HEK293 (cell line): Measurements from ENCODE around the gene ZFP3.

Source experiments
- CTCF ChIA-PET: fragments of 350-600 bp; formaldehyde crosslinking; extraction: SDS; loops from one replicate; lab custom pipeline; 2021; ENCODE audit warnings: antibody characterized with exemption; lab: Yijun Ruan, JAX
- POLR2A ChIA-PET: fragments of 300-600 bp; formaldehyde crosslinking; extraction: SDS; loops from one replicate; lab custom pipeline; 2020; ENCODE audit warnings: antibody characterized with exemption, inconsistent platforms; lab: Yijun Ruan, JAX
- H3K27ac ChIP-seq: fragments of 200-500 bp; sonication (Bioruptor generic); 2 replicates; pipeline ENCODE4 v1.5.1; 2014; ENCODE audit warnings: low read depth, low read length, control low read depth, inconsistent platforms; ENCODE audit errors: extremely low read depth
- H3K36me3 ChIP-seq, 2 experiments: fragments of 200-500 bp in 1 of 2; sonication (Bioruptor generic) in 1 of 2; 1 replicate in 1 of 2; 2 replicates in 1 of 2; pipeline ENCODE4 v1.5.1; 2014 to 2017; ENCODE audit warnings: inconsistent platforms in 2 of 2, low read length in 2 of 2; ENCODE audit not compliant: control insufficient read depth in 2 of 2, insufficient read depth in 1 of 2
- H3K4me1 ChIP-seq: fragments of 200-500 bp; sonication (Bioruptor generic); 2 replicates; pipeline ENCODE4 v1.5.1; 2014; ENCODE audit warnings: mild to moderate bottlenecking, low read length, inconsistent platforms; ENCODE audit not compliant: control insufficient read depth, insufficient read depth
- H3K4me3 ChIP-seq: 2 replicates; pipeline ENCODE4 v1.5.1; 2011; ENCODE audit warnings: low read depth, mild to moderate bottlenecking, control low read depth, low read length, moderate library complexity
- H3K9me3 ChIP-seq: fragments of 200-500 bp; sonication (Bioruptor generic); 2 replicates; pipeline ENCODE4 v1.5.1; 2014; ENCODE audit warnings: low read depth, low read length, inconsistent platforms; ENCODE audit not compliant: control insufficient read depth, insufficient read depth
- GLIS1 ChIP-seq: fragments of 450-650 bp; formaldehyde crosslinking; IDR thresholded peaks from 2 replicates; pipeline ENCODE4 v1.5.1; 2016; ENCODE audit warnings: missing biosample characterization, missing genetic modification characterization
- HOXD13 ChIP-seq: sonication (generic); formaldehyde crosslinking; IDR thresholded peaks from 2 replicates; pipeline ENCODE4 v1.8.0; 2022; ENCODE audit warnings: missing genetic modification reagents, borderline replicate concordance
- OVOL3 ChIP-seq: fragments of 450-650 bp; formaldehyde crosslinking; IDR thresholded peaks from 2 replicates; pipeline ENCODE4 v1.5.1; 2016; ENCODE audit warnings: missing biosample characterization, missing genetic modification characterization
- RBAK ChIP-seq: fragments of 450-650 bp; formaldehyde crosslinking; IDR thresholded peaks from 2 replicates; pipeline ENCODE4 v1.5.1; 2016; ENCODE audit warnings: missing biosample characterization, missing genetic modification characterization
- SETDB1 ChIP-seq: IDR thresholded peaks from one replicate; pipeline ENCODE4 v1.6.1; 2017; ENCODE audit warnings: mild to moderate bottlenecking, low read length, moderate library complexity, mixed read lengths; ENCODE audit not compliant: insufficient read length
- ZBTB1 ChIP-seq: fragments of 450-650 bp; formaldehyde crosslinking; IDR thresholded peaks from 2 replicates; pipeline ENCODE4 v1.5.1; 2016; ENCODE audit warnings: missing biosample characterization, missing genetic modification characterization
- ZBTB21 ChIP-seq: fragments of 450-650 bp; formaldehyde crosslinking; IDR thresholded peaks from 2 replicates; pipeline ENCODE4 v1.5.1; 2017; ENCODE audit warnings: missing biosample characterization, missing genetic modification characterization
- ZBTB48 ChIP-seq: fragments of 450-650 bp; formaldehyde crosslinking; IDR thresholded peaks from 2 replicates; pipeline ENCODE4 v1.5.1; 2016; ENCODE audit warnings: missing biosample characterization, missing genetic modification characterization
- ZBTB6 ChIP-seq: fragments of 450-650 bp; formaldehyde crosslinking; IDR thresholded peaks from 2 replicates; pipeline ENCODE4 v1.5.1; 2017; ENCODE audit warnings: missing biosample characterization, missing genetic modification characterization
- ZEB2 ChIP-seq: fragments of 450-650 bp; formaldehyde crosslinking; IDR thresholded peaks from 2 replicates; pipeline ENCODE4 v1.5.1; 2016; ENCODE audit warnings: missing biosample characterization, missing genetic modification characterization
- ZNF16 ChIP-seq: fragments of 450-650 bp; formaldehyde crosslinking; IDR thresholded peaks from 2 replicates; pipeline ENCODE4 v1.5.1; 2016; ENCODE audit warnings: low read depth, missing biosample characterization, missing genetic modification characterization
- ZNF223 ChIP-seq: fragments of 450-650 bp; formaldehyde crosslinking; IDR thresholded peaks from 2 replicates; pipeline ENCODE4 v1.5.1; 2016; ENCODE audit warnings: missing biosample characterization, missing genetic modification characterization
- ZNF362 ChIP-seq: fragments of 450-650 bp; formaldehyde crosslinking; IDR thresholded peaks from 2 replicates; pipeline ENCODE4 v1.5.1; 2016; ENCODE audit warnings: missing biosample characterization, missing genetic modification characterization
- ZNF514 ChIP-seq: fragments of 450-650 bp; formaldehyde crosslinking; IDR thresholded peaks from 2 replicates; pipeline ENCODE4 v1.5.1; 2016; ENCODE audit warnings: missing biosample characterization, missing genetic modification characterization
- ZNF518A ChIP-seq: fragments of 450-650 bp; formaldehyde crosslinking; conservative IDR thresholded peaks from 2 replicates; pipeline ENCODE4 v1.5.1; 2016; ENCODE audit warnings: low read depth, missing biosample characterization, missing genetic modification characterization
- ZNF596 ChIP-seq: fragments of 450-650 bp; IDR thresholded peaks from 2 replicates; pipeline ENCODE4 v1.5.0; 2018; ENCODE audit warnings: missing biosample characterization, mild to moderate bottlenecking, missing genetic modification characterization, moderate library complexity
- ZNF692 ChIP-seq: fragments of 450-650 bp; formaldehyde crosslinking; IDR thresholded peaks from 2 replicates; pipeline ENCODE4 v1.5.1; 2016; ENCODE audit warnings: missing biosample characterization, missing genetic modification characterization

Gene ZFP3

GRCh38 chr17:5042157-5043022 lies 35.9 kb upstream of the ZFP3 start:
- H3K4me1 ChIP-seq = no peaks in the 10 kb centered on the region
- no peak overlapping the region for H3K4me3 ChIP-seq
- H3K9me3 ChIP-seq = no peaks in the 10 kb centered on the region
- POLR2A ChIA-PET = no interaction called here
- no peaks in the 10 kb centered on the region for H3K36me3 ChIP-seq
- TF ChIP-seq ZNF362 (tag by site-specific recombination) (no peak), GLIS1 (peak; percentile 72), HOXD13 (CRISPR knock-in tag) (no peak), OVOL3 (tag by site-specific recombination) (no peak), ZBTB1 (tag by site-specific recombination) (no peak)
- H3K27ac ChIP-seq = no peak overlapping the region
- CTCF ChIA-PET = no interaction called here

GRCh38 chr17:5043524-5043923 lies 34.7 kb upstream of the ZFP3 start:
- no peaks in the 10 kb centered on the region for H3K9me3 ChIP-seq
- POLR2A ChIA-PET = no interaction called here

More at GRCh38 chr17:5043524-5043923, 34.7 kb upstream of the ZFP3 start:
- Histone ChIP-seq H3K4me1 (no peaks in the 10 kb centered on the region), H3K36me3 (no peaks in the 10 kb centered on the region), H3K4me3 (no peak overlapping the region), H3K27ac (no peak overlapping the region)
- TF ChIP-seq ZBTB21 (tag by site-specific recombination) (no peak), ZEB2 (tag by site-specific recombination) (no peak), RBAK (tag by site-specific recombination) (no peak), ZNF16 (tag by site-specific recombination) (no peak), SETDB1 (no peak), ZNF223 (no peak), ZBTB48 (tag by site-specific recombination) (no peak), ZNF596 (no peak), ZNF692 (no peak), ZNF514 (tag by site-specific recombination) (no peak), ZBTB6 (tag by site-specific recombination) (no peak), ZNF518A (no peak)
- CTCF ChIA-PET = interaction anchor here (0.7 kb wide), 1 partner anchor 92 kb away, joined by 3 read pairs; no protein-coding TSS in a partner anchor
